HS-5 (cell line): ENCODE measurements around the gene IPO9.
"Not testable (repeated sequence)": the region's sequence is repeated elsewhere in the genome, so short reads cannot be mapped to it uniquely, and the experiment has no call there.

ENCODE experiments used
- DNase-seq: peaks from one replicate; pipeline ENCODE4 v3.0.0-alpha.2; 2012; ENCODE audit warnings: low read depth

Gene IPO9

DNA sequence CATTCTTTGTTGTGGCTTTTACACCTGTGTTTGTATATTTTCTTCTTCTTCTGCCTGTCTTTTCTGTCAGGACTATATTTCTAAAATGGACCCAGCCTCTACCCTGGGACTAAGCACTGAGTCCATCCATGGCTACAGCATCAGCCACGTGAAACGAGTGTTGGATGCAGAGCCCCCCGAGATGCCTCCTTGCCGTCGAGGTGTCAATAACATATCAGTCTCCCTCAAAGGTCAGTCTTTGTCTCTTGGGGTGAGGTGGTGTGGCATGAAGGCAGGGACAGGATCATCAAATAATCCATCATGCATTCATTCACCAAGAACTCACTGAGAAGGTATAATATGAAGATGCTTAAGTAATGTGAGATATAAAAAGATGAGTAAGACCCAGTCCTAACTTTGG lies 19.1 kb upstream of the IPO9 start:
- DNase-seq = no peak

DNA sequence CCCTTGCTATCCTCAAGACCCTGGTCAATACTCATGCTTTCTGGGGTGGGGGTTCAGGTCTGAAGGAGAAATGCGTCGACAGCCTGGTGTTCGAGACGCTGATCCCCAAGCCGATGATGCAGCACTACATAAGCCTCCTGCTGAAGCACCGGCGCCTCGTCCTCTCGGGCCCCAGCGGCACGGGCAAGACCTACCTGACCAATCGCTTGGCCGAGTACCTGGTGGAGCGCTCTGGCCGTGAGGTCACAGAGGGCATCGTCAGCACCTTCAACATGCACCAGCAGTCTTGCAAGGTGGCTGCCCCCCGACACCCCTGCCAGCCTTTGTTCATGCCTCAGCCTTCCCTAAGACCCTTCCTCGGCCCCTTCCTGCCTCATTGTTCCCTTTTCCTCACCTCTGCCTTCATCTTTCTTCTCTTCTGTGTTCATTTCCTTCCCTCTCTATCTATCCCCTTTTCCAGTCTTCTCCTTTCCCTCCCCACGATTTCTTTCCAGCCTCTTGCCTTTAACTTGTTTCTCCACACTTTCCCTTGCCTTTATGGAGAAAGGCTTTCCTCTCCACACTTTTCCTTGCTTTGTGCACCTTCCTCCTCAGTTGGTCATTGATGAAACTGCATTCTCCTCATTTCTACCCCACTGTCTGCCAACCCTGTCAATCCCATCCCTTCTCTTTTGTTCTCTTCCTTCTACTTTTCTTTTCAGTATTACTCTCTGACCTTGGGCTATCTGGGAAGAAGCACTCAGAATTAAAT lies 18.3 kb upstream of the IPO9 start:
- no peak for DNase-seq

DNA sequence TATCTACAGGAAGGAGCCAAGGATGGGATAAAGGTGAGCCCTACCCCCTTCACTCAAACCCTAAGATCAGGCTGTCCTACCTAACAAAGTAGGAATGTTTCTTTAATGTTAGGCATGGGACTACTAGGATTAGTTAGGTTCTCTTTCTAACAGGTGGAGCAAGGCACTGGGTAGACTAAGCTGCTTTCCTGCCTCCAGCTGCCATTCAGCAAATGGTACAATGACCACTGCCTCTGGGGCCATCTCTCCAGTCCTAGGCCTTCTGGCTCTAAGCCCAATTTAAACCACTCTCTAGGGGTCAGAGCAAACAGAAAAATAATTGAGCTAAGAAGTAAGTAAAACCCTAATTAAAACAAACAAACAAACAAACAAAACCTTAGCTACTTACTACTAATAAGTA lies 15.7 kb upstream of the IPO9 start:
- DNase-seq = no peak

DNA sequence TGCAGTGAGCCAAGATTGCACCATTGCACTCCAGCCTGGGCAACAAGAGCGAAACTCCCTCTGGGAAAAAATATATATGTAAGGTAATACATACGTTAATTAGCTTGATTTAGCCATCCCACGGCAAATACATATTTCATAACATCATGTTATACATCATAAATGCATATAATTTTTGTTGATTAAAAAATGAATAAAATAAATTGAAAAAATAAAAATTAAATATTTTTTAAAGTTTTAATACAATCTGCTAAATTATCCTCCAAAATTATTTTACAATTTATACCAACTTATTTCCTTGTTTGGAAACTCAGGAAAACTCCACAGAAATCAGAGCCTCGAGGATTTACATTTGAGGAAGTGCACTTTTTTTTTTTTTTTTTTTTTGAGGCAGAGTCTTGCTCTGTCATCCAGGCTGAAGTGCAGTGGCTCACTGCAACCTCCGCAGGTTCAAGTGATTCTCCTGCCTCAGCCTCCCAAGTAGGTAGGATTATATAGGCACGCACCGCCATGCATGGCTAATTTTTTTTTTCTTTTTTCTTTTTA lies 12.6 kb upstream of the IPO9 start:
- no peak for DNase-seq

DNA sequence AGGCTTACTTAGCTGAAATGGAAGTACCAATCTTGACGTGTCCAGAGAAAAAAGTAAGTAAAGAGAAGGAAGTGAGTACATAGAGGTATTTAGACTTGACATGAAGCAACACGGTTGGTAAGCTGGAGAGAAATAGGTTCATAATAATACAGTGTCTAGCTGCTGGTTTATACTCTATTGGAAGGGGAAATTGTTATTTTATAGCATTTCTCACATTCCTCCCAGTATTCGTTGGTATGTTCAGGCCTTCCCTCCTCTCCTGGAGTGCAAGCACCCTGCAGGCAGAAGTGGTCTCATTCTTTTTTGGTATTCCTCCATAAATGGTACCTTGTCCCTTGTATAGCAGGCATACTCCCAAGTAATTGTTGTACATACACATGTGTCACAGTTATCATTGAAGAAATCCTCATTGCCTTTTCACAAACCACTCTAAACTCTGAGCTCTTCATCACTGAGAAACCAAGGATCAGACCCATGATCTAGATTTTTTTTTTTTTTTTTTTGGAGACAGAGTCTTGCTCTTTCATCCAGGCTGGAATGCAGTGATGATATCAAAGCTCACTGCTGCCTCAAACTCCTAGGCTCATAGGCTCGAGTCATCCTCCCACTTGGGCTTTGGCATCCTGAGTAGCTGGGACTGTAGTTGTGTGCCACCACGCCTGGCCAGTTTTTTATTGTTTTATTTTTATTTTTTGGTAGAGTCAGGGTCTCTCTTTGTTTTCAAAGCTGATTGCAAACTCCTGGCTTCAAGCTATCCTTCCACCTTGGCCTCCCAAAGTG lies 9.8 kb upstream of the IPO9 start:
- DNase-seq = no peak

DNA sequence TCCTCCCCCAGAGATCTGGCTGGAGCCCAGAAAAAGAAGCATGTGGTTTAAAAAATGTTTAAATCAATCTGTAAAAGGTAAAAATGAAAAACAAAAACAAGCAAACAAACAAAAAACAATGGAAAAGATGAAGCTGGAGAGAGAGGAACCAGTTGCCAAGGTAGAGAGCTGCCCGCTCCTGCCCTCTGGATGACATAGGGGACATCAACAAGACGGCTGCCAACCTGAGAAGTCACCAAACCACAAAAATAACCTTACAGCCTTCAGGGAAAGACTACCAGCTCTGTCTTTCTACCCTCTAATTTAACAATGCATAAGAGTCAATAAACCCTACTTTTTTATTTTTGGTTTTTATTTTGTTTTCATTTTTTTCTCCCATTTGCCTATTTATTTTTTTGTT lies 8.5 kb upstream of the IPO9 start:
- DNase-seq = no peak

DNA sequence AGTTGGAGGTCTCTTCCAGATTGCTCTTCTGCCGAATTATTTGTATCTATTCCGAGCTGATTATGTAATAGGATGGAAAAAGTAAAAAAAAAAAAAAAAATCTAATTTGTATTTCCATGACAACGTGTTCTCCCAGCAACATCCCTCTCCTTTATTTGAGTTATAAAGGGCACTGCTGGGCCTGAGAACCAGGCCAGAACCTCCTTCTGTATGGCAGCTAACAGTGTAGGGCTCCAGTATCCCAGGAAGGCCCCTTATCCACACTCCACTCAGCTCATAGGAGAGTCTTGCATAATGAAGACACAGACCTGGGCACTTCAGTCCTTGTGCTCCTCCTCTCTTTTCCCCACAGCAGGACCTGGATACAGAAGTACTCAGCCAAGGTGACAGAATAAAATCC lies 3.7 kb upstream of the IPO9 start:
- no peak for DNase-seq

DNA sequence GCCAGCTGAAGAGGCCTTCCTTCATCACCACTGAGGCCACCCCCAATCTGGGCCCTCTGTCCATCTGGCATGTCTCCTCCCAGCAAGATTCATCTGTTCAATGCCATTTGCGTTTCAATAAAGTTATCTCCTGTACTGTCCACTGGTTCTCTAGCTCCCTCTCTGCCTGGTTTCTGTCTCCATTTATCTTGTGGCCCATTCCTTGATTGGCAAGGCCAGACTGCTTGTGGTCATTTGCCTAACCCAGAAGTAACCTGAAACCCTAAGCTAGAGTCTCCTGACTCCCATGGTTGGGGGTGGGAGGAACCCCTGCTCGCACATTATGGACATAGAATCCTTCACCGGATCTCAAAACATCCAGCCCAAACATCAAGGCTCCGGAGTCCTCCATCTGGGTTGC lies 2.1 kb upstream of the IPO9 start:
- DNase-seq = no peak

DNA sequence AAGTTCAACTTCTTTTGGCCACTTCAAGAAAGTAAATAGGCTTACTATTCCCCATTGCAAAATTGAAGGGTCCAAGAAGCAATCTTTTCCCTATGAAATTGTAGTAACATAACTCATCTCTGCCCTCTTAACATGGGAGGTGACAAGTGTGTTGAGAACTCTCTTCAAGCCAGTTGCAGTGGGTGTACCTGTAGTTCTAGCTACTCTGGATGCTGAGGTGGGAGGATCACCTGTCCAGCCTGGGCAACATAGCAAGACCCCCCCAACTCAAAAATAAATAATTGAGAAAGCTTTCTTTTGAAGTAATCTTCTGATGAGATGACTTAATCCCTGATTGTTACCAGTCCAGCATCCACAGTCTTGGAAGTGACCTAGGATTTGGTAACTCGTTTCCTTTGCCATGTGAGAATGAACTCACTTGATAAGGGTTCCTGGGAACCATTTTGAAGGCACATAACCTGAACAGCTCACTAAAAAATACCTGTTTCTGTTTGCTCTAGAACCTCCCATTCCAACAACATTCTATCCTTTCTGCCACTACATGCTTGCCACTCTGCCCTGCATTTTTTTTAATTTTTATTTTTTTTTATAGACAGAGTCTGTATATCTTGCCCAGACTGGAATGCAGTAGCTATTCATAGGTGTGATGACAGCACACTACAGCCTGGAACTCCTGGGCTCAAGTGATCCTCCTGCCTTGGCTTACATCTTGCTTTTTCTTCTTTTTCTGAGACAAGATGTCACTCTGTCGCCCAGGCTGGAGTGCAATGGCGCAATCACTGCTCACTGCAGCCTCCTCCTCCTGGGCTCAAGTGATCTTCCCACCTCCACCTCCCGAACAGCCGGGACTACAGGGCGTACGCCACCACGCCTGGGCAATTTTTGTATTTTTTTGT lies 1.4 kb upstream of the IPO9 start:
- DNase-seq = no peak

DNA sequence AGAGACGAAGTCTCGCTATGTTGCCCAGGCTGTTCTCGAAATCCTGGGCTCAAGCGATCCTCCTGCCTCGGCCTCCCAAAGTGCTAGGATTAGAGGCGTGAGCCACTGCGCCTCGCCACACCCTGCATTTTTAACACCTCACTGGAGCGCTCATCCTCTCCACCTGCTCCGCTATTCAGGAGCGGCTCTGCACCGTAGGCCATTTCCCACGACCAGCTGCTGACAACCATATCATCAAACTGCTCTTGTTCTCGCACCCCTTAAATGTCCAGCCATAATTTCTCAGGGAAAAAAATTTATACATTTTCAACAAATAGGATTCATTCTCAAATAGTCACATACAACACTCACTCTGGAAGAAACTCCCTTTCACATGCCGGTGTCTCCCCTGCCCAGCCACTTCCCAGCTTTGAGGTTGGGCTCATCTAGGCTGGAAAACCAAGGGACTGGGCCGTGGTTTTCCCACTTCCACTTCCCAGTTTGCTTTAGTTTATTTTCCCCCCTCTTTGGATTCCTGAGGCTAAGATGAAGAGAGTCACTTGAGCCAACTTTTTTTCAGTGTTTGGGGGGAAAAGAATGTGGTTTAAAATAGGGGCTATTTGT lies 639 bp upstream of the IPO9 start:
- DNase-seq = no peak

DNA sequence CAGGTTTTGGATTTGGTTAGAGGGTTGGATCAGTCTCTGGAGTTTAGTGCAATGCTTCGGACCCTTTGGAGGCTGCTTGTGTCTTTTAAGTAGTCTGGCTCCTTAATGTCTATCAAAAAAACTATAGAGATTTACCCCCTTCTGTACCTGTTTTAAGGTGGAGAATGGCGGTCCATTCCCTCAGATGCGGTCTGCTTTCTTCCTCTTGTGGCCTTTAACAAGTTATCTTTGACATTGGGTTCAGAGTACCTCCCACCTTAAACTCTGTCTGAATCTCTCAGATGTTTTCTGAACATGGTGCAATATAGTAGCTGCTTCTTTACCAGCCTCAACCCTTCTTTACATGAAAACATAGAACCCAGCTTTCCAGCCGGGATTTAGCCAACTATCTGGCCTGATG lies 2.4 kb downstream of the IPO9 start:
- DNase-seq = no peak

DNA sequence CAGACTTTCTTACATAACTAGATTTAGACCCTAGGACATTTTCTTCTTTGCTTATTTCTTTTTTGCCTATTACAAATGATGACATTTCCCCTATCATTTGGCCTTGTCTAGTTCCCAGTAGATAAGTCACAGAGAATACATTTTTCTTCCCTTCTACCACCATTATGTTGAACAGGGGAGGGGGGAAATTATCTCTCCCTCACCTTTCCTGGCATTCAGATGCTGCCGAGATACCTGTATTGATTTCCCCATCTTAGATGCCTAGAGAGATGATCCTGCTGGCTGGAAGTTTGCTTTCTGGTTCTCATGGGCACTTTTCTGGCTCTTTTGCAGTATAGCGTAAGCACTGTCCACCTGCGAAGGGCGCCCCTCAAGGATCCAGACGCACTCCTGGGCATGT lies 5.7 kb downstream of the IPO9 start:
- DNase-seq = no peak

DNA sequence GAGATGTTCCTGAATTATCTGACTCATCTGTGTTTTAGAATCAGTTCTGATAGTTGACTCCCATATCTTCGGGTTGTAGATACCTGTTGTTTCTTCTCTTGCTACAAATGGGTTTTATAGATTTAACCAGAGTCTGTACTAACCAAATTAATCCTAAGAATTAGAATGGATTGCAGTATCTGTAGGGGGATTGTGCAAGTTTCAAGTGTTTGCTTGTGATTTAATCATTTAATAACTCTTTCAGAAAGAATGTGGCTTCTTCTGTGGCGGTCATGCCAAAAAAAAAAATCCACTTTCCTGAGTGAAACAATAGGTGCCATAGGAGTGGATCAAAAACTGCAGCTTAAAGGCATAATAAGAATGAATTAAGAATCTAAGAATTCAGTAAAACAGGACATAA lies 9.4 kb downstream of the IPO9 start:
- DNase-seq = no peak

DNA sequence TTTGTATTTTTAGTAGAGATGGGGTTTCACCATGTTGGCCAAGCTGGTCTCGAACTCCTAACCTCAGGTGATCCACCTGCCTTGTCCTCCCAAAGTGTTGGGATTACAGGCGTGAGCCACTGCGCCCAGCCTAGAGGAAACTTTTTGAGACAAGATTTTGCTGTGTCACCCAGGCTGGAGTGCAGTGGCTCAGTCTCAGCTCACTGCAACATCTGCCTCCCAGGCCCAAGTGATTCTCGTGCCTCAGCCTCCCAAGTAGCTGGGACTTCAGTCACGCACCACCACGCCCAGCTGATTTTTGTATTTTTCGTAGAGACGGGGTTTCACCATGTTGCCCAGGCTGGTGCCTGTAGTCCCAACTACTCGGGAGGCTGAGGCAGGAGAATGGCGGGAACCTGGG lies 10.1 kb downstream of the IPO9 start:
- not testable (repeated sequence) for DNase-seq

DNA sequence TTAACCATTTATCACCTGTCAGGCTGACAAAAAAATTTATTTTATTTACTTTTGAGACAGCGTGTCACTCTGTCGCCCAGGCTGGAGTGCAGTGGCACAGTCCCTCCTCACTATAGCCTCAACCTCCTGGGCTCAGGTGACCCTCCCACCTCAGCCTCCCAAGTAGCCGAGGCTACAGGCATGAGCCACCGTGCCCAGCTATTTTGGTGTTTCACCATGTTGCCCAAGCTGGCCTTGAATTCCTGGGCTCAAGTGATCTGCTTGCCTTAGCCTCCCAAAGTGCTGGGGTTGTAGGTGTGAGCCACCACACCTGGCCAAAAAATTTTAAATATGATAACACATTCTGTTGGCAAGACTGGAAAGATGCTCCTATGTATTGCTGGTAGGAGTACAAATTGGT lies 11.1 kb downstream of the IPO9 start:
- DNase-seq = no peak

DNA sequence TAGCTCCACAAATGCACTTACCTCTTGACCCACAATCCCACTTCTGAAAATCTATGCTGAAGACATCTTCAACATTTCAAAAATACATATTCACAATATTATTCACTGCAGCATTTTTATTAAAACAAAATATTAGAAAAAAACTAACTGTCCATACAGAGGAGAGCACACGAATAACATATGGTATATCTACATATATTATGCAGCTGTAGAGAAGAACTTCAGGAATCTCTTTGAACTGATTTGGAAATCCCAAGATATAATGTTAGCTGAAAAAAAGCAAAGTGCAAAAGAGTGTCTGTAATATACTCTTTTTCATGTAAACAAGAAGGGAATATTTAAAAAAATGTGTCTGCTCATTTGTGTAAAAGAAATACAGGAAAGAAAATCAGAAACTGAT lies 11.5 kb downstream of the IPO9 start:
- DNase-seq = no peak

DNA sequence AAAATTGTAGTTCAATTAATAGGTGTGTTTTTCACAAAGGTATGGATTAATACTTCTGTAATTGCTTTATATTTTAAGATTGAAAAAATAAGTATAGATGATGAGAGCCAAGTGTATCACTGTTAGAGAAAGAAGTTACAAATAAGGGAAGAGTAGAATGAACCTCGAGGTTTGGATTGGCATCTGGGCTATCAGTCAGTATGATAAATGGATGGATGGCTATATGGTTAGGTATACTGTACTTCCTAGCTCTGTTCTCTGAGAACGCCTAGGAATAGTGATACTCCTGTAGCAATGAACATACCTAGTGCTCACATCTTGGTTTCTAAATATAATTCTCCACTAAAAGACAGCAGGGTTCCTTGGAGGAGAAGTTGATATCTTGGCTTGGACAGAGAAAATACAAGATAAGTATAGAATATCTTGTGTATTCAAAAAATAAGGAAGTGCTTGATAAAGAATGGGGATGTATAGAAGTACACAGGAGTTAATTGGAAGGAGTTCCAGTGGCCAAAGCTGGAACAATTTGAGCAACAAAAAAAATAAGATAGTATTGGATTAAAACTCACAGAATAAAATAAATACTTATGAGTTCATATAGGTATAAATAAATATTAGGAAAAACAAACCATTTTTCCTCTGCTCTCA lies 12.4 kb downstream of the IPO9 start:
- DNase-seq = no peak

DNA sequence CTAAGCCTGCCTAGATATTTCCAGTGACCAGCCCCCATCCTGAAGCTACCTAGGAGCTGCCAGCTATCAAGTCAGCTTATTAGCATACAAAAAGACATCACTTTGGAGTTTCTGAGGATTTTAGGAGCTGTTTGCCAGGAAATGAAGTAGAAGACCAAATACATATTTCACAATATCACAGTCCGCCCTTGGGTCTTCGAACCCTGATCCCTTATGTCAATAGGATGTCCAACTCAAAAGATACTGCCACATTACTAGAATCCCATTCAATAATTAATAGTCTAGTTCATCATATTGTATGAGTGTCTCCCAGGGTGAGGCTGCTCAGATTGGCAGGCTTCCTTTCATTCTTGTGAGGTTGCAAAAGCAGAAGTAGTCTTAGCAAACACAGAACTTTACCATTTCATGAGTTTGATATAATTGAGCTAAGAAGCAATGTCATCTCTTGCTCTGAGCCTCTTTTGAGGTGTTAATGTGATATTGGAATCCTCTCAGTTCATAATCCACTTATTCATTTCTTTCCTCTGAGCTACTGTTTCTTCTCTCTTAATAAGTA lies 13.6 kb downstream of the IPO9 start:
- DNase-seq = no peak

DNA sequence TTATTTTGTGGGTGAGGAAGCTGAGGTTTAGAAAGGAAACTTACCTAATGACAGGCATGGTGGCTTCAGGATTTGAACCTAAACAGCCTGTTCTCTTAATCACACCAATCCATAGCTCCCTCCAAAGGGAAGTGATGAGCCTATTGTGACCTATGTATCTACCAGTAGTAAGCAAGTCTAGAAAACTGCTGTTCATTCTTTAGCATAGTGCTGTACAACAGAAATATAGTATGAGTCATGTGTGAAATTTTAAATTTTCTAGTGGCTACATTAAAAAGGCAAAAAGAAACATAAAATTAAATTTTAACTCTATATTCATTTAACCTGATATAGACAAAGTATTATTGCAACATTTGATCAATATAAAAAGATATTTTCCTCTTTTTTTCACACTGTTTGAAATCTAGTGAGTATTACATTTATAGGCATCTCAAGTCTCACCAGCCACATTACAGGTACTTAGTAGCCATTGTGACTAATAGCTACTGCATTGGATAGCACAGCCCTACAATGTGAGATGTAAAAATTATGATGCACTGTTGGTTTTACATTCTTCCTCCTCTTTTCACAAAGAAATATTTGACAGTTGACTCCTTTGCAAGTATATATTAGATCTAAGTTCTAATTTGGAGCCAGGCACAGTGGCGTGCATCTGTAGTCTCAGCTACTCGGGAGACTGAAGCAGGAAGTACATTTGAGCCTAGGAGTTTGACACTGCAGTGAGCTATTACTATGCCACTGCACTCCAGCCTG lies 16.6 kb downstream of the IPO9 start:
- peak; percentile 36 for DNase-seq

DNA sequence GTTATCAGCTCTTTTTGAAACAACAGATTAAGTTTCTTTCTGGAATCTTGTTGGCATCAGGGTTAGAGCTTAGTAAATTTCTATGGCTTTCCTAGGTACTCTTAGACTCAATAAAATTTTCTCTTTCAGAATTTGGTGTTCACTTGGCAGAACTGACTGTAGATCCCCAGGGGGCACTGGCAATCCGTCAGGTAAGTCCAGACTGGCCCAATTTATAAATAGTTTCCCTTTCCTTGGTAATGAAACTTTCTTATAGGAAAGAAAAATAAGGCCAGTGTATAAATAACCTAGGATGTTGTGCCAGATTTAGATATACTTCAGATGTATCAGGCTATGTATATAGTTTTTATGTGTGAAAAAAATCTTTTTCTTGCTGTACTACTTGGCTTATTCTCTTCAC lies 18.2 kb downstream of the IPO9 start:
- no peak for DNase-seq

DNA sequence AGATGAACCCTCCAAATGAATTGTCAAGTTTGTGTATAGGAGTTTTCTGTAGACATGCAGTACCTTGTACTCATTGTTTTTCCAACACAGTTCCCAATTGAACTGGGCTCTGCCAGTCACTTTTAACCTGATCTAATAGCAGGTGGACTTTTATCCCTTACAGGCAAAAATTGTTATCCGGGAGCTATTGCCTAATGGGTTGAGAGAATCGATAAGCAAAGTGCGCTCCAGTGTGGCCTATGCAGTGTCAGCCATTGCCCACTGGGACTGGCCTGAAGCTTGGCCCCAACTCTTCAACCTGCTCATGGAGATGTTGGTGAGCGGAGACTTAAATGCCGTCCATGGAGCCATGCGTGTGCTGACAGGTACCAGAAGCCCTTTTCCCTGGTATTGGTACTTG lies 19.3 kb downstream of the IPO9 start:
- DNase-seq = no peak
